Measurements from ENCODE around the gene FAM9C. TPM values are rescaled to one million over a fixed set of nuclear protein-coding genes. Genes with fewer than 3 reads are reported as not detected.
A peak's percentile ranks its signal among the peaks of the same experiment; 100 is the strongest.
"Not testable (repeated sequence)": the region's sequence is repeated elsewhere in the genome, so short reads cannot be mapped to it uniquely, and the experiment has no call there.

The FAM9C gene
- polyA plus RNA-seq = not detected

- Histone ChIP-seq H3K27ac (ENCODE audit: low read depth in 2 of 2, low read length in 1 of 2) (no peak within 1 kb of the TSS), H3K4me1 (ENCODE audit: control insufficient read depth in 2 of 2, insufficient read depth in 2 of 2, low read length in 1 of 2) (no peaks in the 10 kb centered on the region), H3K27me3 (ENCODE audit: control insufficient read depth in 1 of 2, insufficient read depth in 2 of 2, low read length in 2 of 2) (no peaks in the 10 kb centered on the region), H3K4me3 (ENCODE audit: low read depth in 1 of 2, low read length in 2 of 2) (no peak within 1 kb of the TSS), H3K36me3 (ENCODE audit: control insufficient read depth in 2 of 2, insufficient read depth in 2 of 2, low read length in 1 of 2) (no peaks in the 10 kb centered on the region), H3K9me3 (ENCODE audit: control insufficient read depth in 2 of 2, insufficient read depth in 1 of 2, low read depth in 1 of 2, low read length in 1 of 2) (no peaks in the 10 kb centered on the region)
- 75 to 96% methylated on average over 20 to 21 of the region's 21 CpGs for WGBS, 2 donors
Measured at GRCh38 chrX:13044441-13044840, at the start of gene FAM9C. Gene FAM9C, minus strand, starts transcription at chrX:13044620. Its CDS starts 831 bp downstream, at chrX:13043789.

- Histone ChIP-seq H3K4me3 (ENCODE audit: low read depth in 1 of 2, low read length in 2 of 2) (no peak overlapping the region), H3K9me3 (ENCODE audit: control insufficient read depth in 2 of 2, insufficient read depth in 1 of 2, low read depth in 1 of 2, low read length in 1 of 2) (no peaks in the 10 kb centered on the region), H3K27me3 (ENCODE audit: control insufficient read depth in 1 of 2, insufficient read depth in 2 of 2, low read length in 2 of 2) (no peaks in the 10 kb centered on the region), H3K27ac (ENCODE audit: low read depth in 2 of 2, low read length in 1 of 2) (no peak overlapping the region), H3K36me3 (ENCODE audit: control insufficient read depth in 2 of 2, insufficient read depth in 2 of 2, low read length in 1 of 2) (no peaks in the 10 kb centered on the region), H3K4me1 (ENCODE audit: control insufficient read depth in 2 of 2, insufficient read depth in 2 of 2, low read length in 1 of 2) (no peaks in the 10 kb centered on the region)
- WGBS, 2 donors = 80 to 84% methylated on average over 6 of the region's 6 CpGs
Measured at GRCh38 chrX:13093529-13094140, 49.2 kb upstream of the FAM9C start.

- WGBS, 2 donors = 66 to 71% methylated on average over 7 of the region's 7 CpGs
- Histone ChIP-seq H3K4me3 (ENCODE audit: low read depth in 1 of 2, low read length in 2 of 2) (no peak overlapping the region), H3K9me3 (ENCODE audit: control insufficient read depth in 2 of 2, insufficient read depth in 1 of 2, low read depth in 1 of 2, low read length in 1 of 2) (no peaks in the 10 kb centered on the region), H3K4me1 (ENCODE audit: control insufficient read depth in 2 of 2, insufficient read depth in 2 of 2, low read length in 1 of 2) (no peaks in the 10 kb centered on the region), H3K36me3 (ENCODE audit: control insufficient read depth in 2 of 2, insufficient read depth in 2 of 2, low read length in 1 of 2) (no peaks in the 10 kb centered on the region), H3K27me3 (ENCODE audit: control insufficient read depth in 1 of 2, insufficient read depth in 2 of 2, low read length in 2 of 2) (no peaks in the 10 kb centered on the region), H3K27ac (ENCODE audit: low read depth in 2 of 2, low read length in 1 of 2) (peak overlapping the region; percentile 5 to 49)
Measured at GRCh38 chrX:13092455-13092941, 48.1 kb upstream of the FAM9C start.

GRCh38 chrX:13091111-13091765 is 46.8 kb upstream of the FAM9C start:
- Histone ChIP-seq H3K4me3 (ENCODE audit: low read depth in 1 of 2, low read length in 2 of 2) (no peak overlapping the region), H3K9me3 (ENCODE audit: control insufficient read depth in 2 of 2, insufficient read depth in 1 of 2, low read depth in 1 of 2, low read length in 1 of 2) (no peaks in the 10 kb centered on the region), H3K27me3 (ENCODE audit: control insufficient read depth in 1 of 2, insufficient read depth in 2 of 2, low read length in 2 of 2) (no peaks in the 10 kb centered on the region), H3K4me1 (ENCODE audit: control insufficient read depth in 2 of 2, insufficient read depth in 2 of 2, low read length in 1 of 2) (no peaks in the 10 kb centered on the region), H3K36me3 (ENCODE audit: control insufficient read depth in 2 of 2, insufficient read depth in 2 of 2, low read length in 1 of 2) (no peaks in the 10 kb centered on the region), H3K27ac (ENCODE audit: low read depth in 2 of 2, low read length in 1 of 2) (peak overlapping the region in 1 of 2 donors; percentile 66)
- 57 to 69% methylated on average over 6 of the region's 6 CpGs for WGBS, 2 donors

- Histone ChIP-seq H3K27me3 (ENCODE audit: control insufficient read depth in 1 of 2, insufficient read depth in 2 of 2, low read length in 2 of 2) (no peaks in the 10 kb centered on the region), H3K36me3 (ENCODE audit: control insufficient read depth in 2 of 2, insufficient read depth in 2 of 2, low read length in 1 of 2) (no peaks in the 10 kb centered on the region), H3K4me1 (ENCODE audit: control insufficient read depth in 2 of 2, insufficient read depth in 2 of 2, low read length in 1 of 2) (no peaks in the 10 kb centered on the region), H3K27ac (ENCODE audit: low read depth in 2 of 2, low read length in 1 of 2) (peak overlapping the region; percentile 48 to 66), H3K4me3 (ENCODE audit: low read depth in 1 of 2, low read length in 2 of 2) (no peak overlapping the region), H3K9me3 (ENCODE audit: control insufficient read depth in 2 of 2, insufficient read depth in 1 of 2, low read depth in 1 of 2, low read length in 1 of 2) (no peaks in the 10 kb centered on the region)
- WGBS, 2 donors = 55 to 61% methylated on average over 14 of the region's 14 CpGs
Measured at GRCh38 chrX:13090339-13091110, 46.1 kb upstream of the FAM9C start.

GRCh38 chrX:13090027-13090338 is 45.6 kb upstream of the FAM9C start:
- H3K36me3 ChIP-seq (ENCODE audit: control insufficient read depth in 2 of 2, insufficient read depth in 2 of 2, low read length in 1 of 2) = no peaks in the 10 kb centered on the region
- no peaks in the 10 kb centered on the region for H3K4me1 ChIP-seq (ENCODE audit: control insufficient read depth in 2 of 2, insufficient read depth in 2 of 2, low read length in 1 of 2)
- H3K27ac ChIP-seq (ENCODE audit: low read depth in 2 of 2, low read length in 1 of 2) = no peak overlapping the region
- 64 to 83% methylated on average over 1 of the region's 1 CpG for WGBS, 2 donors
- H3K4me3 ChIP-seq (ENCODE audit: low read depth in 1 of 2, low read length in 2 of 2) = no peak overlapping the region
- H3K9me3 ChIP-seq (ENCODE audit: control insufficient read depth in 2 of 2, insufficient read depth in 1 of 2, low read depth in 1 of 2, low read length in 1 of 2) = no peaks in the 10 kb centered on the region
- H3K27me3 ChIP-seq (ENCODE audit: control insufficient read depth in 1 of 2, insufficient read depth in 2 of 2, low read length in 2 of 2) = no peaks in the 10 kb centered on the region

GRCh38 chrX:13088156-13088487 is 43.7 kb upstream of the FAM9C start:
- Histone ChIP-seq H3K4me3 (ENCODE audit: low read depth in 1 of 2, low read length in 2 of 2) (no peak overlapping the region), H3K27ac (ENCODE audit: low read depth in 2 of 2, low read length in 1 of 2) (peak overlapping the region in 1 of 2 donors; percentile 56), H3K9me3 (ENCODE audit: control insufficient read depth in 2 of 2, insufficient read depth in 1 of 2, low read depth in 1 of 2, low read length in 1 of 2) (no peaks in the 10 kb centered on the region), H3K4me1 (ENCODE audit: control insufficient read depth in 2 of 2, insufficient read depth in 2 of 2, low read length in 1 of 2) (no peaks in the 10 kb centered on the region), H3K27me3 (ENCODE audit: control insufficient read depth in 1 of 2, insufficient read depth in 2 of 2, low read length in 2 of 2) (no peaks in the 10 kb centered on the region), H3K36me3 (ENCODE audit: control insufficient read depth in 2 of 2, insufficient read depth in 2 of 2, low read length in 1 of 2) (no peaks in the 10 kb centered on the region)
- 81 to 86% methylated on average over 5 of the region's 5 CpGs for WGBS, 2 donors

GRCh38 chrX:13087322-13088155 is 43.1 kb upstream of the FAM9C start:
- H3K27ac ChIP-seq (ENCODE audit: low read depth in 2 of 2, low read length in 1 of 2) = peak overlapping the region; percentile 36 to 56

GRCh38 chrX:13086793-13087321 is 42.4 kb upstream of the FAM9C start:
- not testable (repeated sequence) for H3K9me3 ChIP-seq (ENCODE audit: control insufficient read depth in 2 of 2, insufficient read depth in 1 of 2, low read depth in 1 of 2, low read length in 1 of 2); H3K4me1 ChIP-seq (ENCODE audit: control insufficient read depth in 2 of 2, insufficient read depth in 2 of 2, low read length in 1 of 2); H3K27me3 ChIP-seq (ENCODE audit: control insufficient read depth in 1 of 2, insufficient read depth in 2 of 2, low read length in 2 of 2); H3K36me3 ChIP-seq (ENCODE audit: control insufficient read depth in 2 of 2, insufficient read depth in 2 of 2, low read length in 1 of 2); H3K4me3 ChIP-seq (ENCODE audit: low read depth in 1 of 2, low read length in 2 of 2); H3K27ac ChIP-seq (ENCODE audit: low read depth in 2 of 2, low read length in 1 of 2)
- WGBS, 2 donors = 85% methylated on average over 8 of the region's 8 CpGs

More at GRCh38 chrX:13087322-13088155, 43.1 kb upstream of the FAM9C start:
- H3K4me3 ChIP-seq (ENCODE audit: low read depth in 1 of 2, low read length in 2 of 2) = no peak overlapping the region
- 66 to 77% methylated on average over 10 of the region's 10 CpGs for WGBS, 2 donors
- no peaks in the 10 kb centered on the region for H3K4me1 ChIP-seq (ENCODE audit: control insufficient read depth in 2 of 2, insufficient read depth in 2 of 2, low read length in 1 of 2)
- H3K36me3 ChIP-seq (ENCODE audit: control insufficient read depth in 2 of 2, insufficient read depth in 2 of 2, low read length in 1 of 2) = no peaks in the 10 kb centered on the region
- H3K9me3 ChIP-seq (ENCODE audit: control insufficient read depth in 2 of 2, insufficient read depth in 1 of 2, low read depth in 1 of 2, low read length in 1 of 2) = no peaks in the 10 kb centered on the region
- no peaks in the 10 kb centered on the region for H3K27me3 ChIP-seq (ENCODE audit: control insufficient read depth in 1 of 2, insufficient read depth in 2 of 2, low read length in 2 of 2)
